Mesangial cell (primary cell): ENCODE results near the gene GNAL. TPM values are rescaled to one million over a fixed set of nuclear protein-coding genes. Genes with fewer than 3 reads are reported as not detected.

Experiments
- total RNA-seq: library from RNA; depleted of rRNA; stranded (reverse); fragments of >200 nt; gene quantifications from 2 replicates; pipeline ENCODE4 v1.2.3, GENCODE V29; 2015

Gene GNAL
- 2.3 and 4.3 TPM in 2 replicates for total RNA-seq

DNA sequence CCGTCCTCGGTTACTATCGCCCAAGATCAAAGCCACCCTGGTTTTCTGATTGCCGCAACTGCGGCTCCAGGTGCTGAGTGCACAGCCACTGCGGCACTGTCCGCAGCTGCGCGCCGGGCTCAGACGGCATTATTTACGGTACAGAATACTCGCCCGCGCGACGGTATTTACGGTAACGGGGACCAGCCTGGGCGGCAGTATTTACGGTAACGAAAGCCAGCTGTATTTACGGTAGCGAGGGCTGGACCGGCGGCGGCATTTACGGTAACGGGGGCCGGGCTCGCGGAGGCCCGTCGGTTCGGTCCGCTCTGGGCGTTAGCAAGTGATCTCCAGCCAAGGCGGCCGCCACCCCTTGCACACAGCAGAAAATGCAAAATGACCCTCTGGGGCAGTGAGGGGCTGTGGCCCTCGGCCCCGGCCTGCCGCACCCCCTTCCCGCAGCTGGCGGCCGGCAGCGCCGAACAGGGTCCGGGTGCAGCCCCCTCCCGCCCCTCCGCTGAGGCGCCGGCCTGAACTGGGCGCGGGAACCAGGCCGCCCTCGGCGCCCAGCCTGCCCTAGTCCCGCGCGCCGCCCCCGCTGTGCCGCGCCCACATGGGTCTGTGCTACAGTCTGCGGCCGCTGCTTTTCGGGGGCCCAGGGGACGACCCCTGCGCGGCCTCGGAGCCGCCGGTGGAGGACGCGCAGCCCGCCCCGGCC, at the start of gene GNAL:
TSS of gene GNAL (plus strand) at position 293 of the 697 bp plus-strand sequence. CDS start at position 593, 300 bp downstream.

GRCh38 chr18:11851146-11851805, 162.2 kb downstream of the GNAL start, which contains the start of gene CHMP1B:
Gene CHMP1B, plus strand, starts transcription at chr18:11851413. Its CDS starts 99 bp downstream, at chr18:11851512.

GRCh38 chr18:11908182-11909060, 219.4 kb downstream of the GNAL start, which contains the start of gene MPPE1:
Gene MPPE1, minus strand, starts transcription at chr18:11908317. Its CDS starts 11,053 bp downstream, at chr18:11897264.

Other genes with a start within 250 kb of the GNAL start
- not detected in 2 replicates for gene SLC35G4, start 79.7 kb upstream of the GNAL start, total RNA-seq
- 30.3 and 42.3 TPM in 2 replicates for gene CHMP1B, start 162.1 kb downstream of the GNAL start, total RNA-seq
- 8.8 and 29.7 TPM in 2 replicates for gene MPPE1, start 219.1 kb downstream of the GNAL start, total RNA-seq